Endothelial cell of umbilical vein (primary cell): ENCODE results near the gene ATP6V0D1. TPM values are rescaled to one million over a fixed set of nuclear protein-coding genes. Genes with fewer than 3 reads are reported as not detected.

Experiments
- BruUV-seq: library from RNA; stranded (reverse); fragments of 400-500 nt; replicated peaks from 2 replicates; lab custom pipeline; 2021; lab: Mats Ljungman, UMichigan
- CTCF ChIA-PET: fragments of 300-600, 350-600 bp; sonication (Branson Sonifier 250); formaldehyde crosslinking; loops from one replicate; lab custom pipeline; 2021; ENCODE audit warnings: antibody characterized with exemption, inconsistent platforms; lab: Charles Lee
- POLR2A ChIA-PET: fragments of 300-600, 350-600 bp; sonication (Branson Sonifier 250); formaldehyde crosslinking; loops from one replicate; lab custom pipeline; 2021; ENCODE audit warnings: antibody characterized with exemption, inconsistent platforms; lab: Charles Lee
- DNase-seq: peaks from one replicate; pipeline ENCODE4 v3.0.0-alpha.2; 2011; ENCODE audit warnings: low read depth, low spot score
- FAIRE-seq: peaks from 2 replicates; lab custom pipeline; 2011; peaks lifted over from hg19 to GRCh38; lab: Jason Lieb, UNC
- H2AFZ ChIP-seq: 2 replicates; pipeline ENCODE4 v1.6.0; 2012; ENCODE audit warnings: low read depth, low read length, control low read depth, inconsistent platforms
- H3K27ac ChIP-seq: 2 replicates; pipeline ENCODE4 v1.5.1; 2011; ENCODE audit warnings: low read depth, mild to moderate bottlenecking, control low read depth, low read length, moderate library complexity; ENCODE audit not compliant: insufficient read depth
- H3K27me3 ChIP-seq, 2 experiments: 2 replicates each; pipeline versions ENCODE4 v1.6.0 to v1.6.1; 2011; ENCODE audit warnings: low read length in 2 of 2, mixed read lengths in 1 of 2; ENCODE audit not compliant: control insufficient read depth in 2 of 2, insufficient read depth in 2 of 2
- H3K36me3 ChIP-seq, 2 experiments: 2 replicates in 1 of 2; 3 replicates in 1 of 2; pipeline ENCODE4 v1.5.1; 2011; ENCODE audit warnings: low read length in 2 of 2, mild to moderate bottlenecking in 1 of 2, moderate library complexity in 1 of 2; ENCODE audit not compliant: control insufficient read depth in 2 of 2, insufficient read depth in 2 of 2; ENCODE audit errors: extremely low read depth in 1 of 2
- H3K4me1 ChIP-seq: 3 replicates; pipeline ENCODE4 v1.5.1; 2011; ENCODE audit warnings: mild to moderate bottlenecking, low read length; ENCODE audit not compliant: control insufficient read depth, insufficient read depth; ENCODE audit errors: extremely low read depth
- H3K4me2 ChIP-seq: 2 replicates; pipeline ENCODE4 v1.6.1; 2011; ENCODE audit warnings: low read length, control low read depth, mixed read lengths; ENCODE audit not compliant: insufficient read depth
- H3K4me3 ChIP-seq, 3 experiments: fragments of 200-600 bp in 1 of 3; sonication (generic), shearing (Covaris generic) in 1 of 3; replicated peaks in 1 of 3; 2 replicates each; pipeline ENCODE4 v1.5.1; 2011 to 2016; ENCODE audit warnings: control low read depth in 3 of 3, low read length in 3 of 3, mild to moderate bottlenecking in 2 of 3, inconsistent platforms in 1 of 3, low read depth in 1 of 3, moderate library complexity in 1 of 3; ENCODE audit not compliant: insufficient read depth in 1 of 3
- H3K79me2 ChIP-seq: 2 replicates; pipeline ENCODE4 v1.6.0; 2012; ENCODE audit warnings: low read length, inconsistent platforms; ENCODE audit not compliant: control insufficient read depth, insufficient read depth
- H3K9ac ChIP-seq: replicated peaks from 2 replicates; pipeline ENCODE3; 2011; ENCODE audit warnings: low read length, control low read depth; ENCODE audit not compliant: insufficient read depth; ENCODE audit errors: extremely low read depth
- H3K9me1 ChIP-seq: replicated peaks from 3 replicates; pipeline ENCODE4 v1.6.0; 2011; ENCODE audit warnings: mild to moderate bottlenecking, low read length; ENCODE audit not compliant: control insufficient read depth, insufficient read depth; ENCODE audit errors: extremely low read depth
- H3K9me3 ChIP-seq: replicated peaks from 2 replicates; pipeline ENCODE4 v1.5.1; 2012; ENCODE audit warnings: low read length, inconsistent platforms; ENCODE audit not compliant: control insufficient read depth, insufficient read depth
- H4K20me1 ChIP-seq: replicated peaks from 2 replicates; pipeline ENCODE3; 2011; ENCODE audit warnings: mild to moderate bottlenecking, low read length; ENCODE audit not compliant: control insufficient read depth, insufficient read depth; ENCODE audit errors: extremely low read depth
- EZH2 ChIP-seq: IDR thresholded peaks from 2 replicates; pipeline ENCODE4 v1.6.1; 2012; ENCODE audit warnings: borderline replicate concordance, low read depth, mild to moderate bottlenecking, moderate library complexity, low read length, inconsistent platforms; ENCODE audit not compliant: severe bottlenecking
- JUN ChIP-seq: IDR thresholded peaks from 2 replicates; pipeline ENCODE4 v1.6.1; 2011; ENCODE audit warnings: borderline replicate concordance, low read depth; ENCODE audit not compliant: insufficient read length, insufficient read depth
- POLR2A ChIP-seq: IDR thresholded peaks from 2 replicates; pipeline ENCODE4 v1.6.1; 2012; ENCODE audit warnings: low read depth, mild to moderate bottlenecking, control low read depth, low read length
- POLR2AphosphoS5 ChIP-seq: IDR thresholded peaks from 2 replicates; pipeline ENCODE4 v1.6.1; 2012; ENCODE audit warnings: low read depth, mild to moderate bottlenecking, control low read depth, low read length, moderate library complexity; ENCODE audit not compliant: insufficient read depth
- dilution Hi-C: fragments of 300-500 bp; cut with MboI; formaldehyde crosslinking; loops from one replicate; pipeline ENCODE4 v1.15.0; 2019; ENCODE audit warnings: low sequenced_read_pairs; ENCODE audit not compliant: extremely low pct_ligation_motif_present
- intact Hi-C: fragments of 100-400 bp; cut with micrococcal nuclease; formaldehyde crosslinking; loops from one replicate; pipeline ENCODE4 v1.10.0; 2022
- polyA plus RNA-seq, 4 experiments: library from polyadenylated mRNA; depleted of rRNA in 3 of 4; stranded (reverse) in 3 of 4; unstranded in 1 of 4; fragments of >200 nt; gene quantifications; 2 replicates each; pipeline versions ENCODE4 v1.2.1 to v1.2.3, GENCODE V29; 2011 to 2012; ENCODE audit warnings: missing spikeins in 1 of 4
- total RNA-seq: library from RNA; stranded (reverse); gene quantifications from 2 replicates; pipeline ENCODE4 v1.2.3, GENCODE V29; 2021
- TF ChIP-seq, protein P1 (sequence below), 2 donors: IDR thresholded peaks; 1 replicate in 1 of 2; 2 replicates in 1 of 2; pipeline ENCODE4 v1.5.1; 2011; ENCODE audit warnings: low read length in 2 of 2, mild to moderate bottlenecking in 2 of 2, moderate library complexity in 2 of 2, control low read depth in 1 of 2, inconsistent platforms in 1 of 2, low read depth in 1 of 2; ENCODE audit not compliant: insufficient read depth in 1 of 2; ENCODE audit errors: extremely low read depth in 1 of 2

ATP6V0D1 gene
- total and polyA plus RNA-seq, 2 donors (not counting 3 experiments of a cell fraction or from before 2014, with no cell fraction given): 82.8 to 232 TPM

- intact Hi-C loops: loop anchor here (1.0 to 10.0 kb wide), 4 partner anchors 28 to 445 kb away; partner anchors contain the start of genes E2F4, ELMO3 and EXOC3L1
- FAIRE-seq: no peak
- H3K4me3 ChIP-seq: no peak overlapping the region
- H3K79me2 ChIP-seq: no peaks in the 10 kb centered on the region
- peaks cover 0 to 6% of the 10 kb centered on the region in 2 experiments for H3K27me3 ChIP-seq
- ChIA-PET CTCF (interaction anchor here (0.5 to 4.1 kb wide), 64 partner anchors 8 to 508 kb away, joined by 3 to 65 read pairs (median 5); partner anchors contain the start of genes EXOC3L1, HSD11B2, KCTD19 and LRRC36), POLR2A (no interaction called here)
- H3K9ac ChIP-seq: no peak overlapping the region
- no peaks in the 10 kb centered on the region for H3K9me3 ChIP-seq
- no peaks in the 10 kb centered on the region for H4K20me1 ChIP-seq
- no peak overlapping the region for H2AFZ ChIP-seq
- H3K4me2 ChIP-seq: no peak overlapping the region
- no TSS peak for BruUV-seq
- no peaks in the 10 kb centered on the region for H3K4me1 ChIP-seq
- no peaks in the 10 kb centered on the region for H3K9me1 ChIP-seq
- DNase-seq: no peak
- no peaks in the 10 kb centered on the region for H3K36me3 ChIP-seq
- TF ChIP-seq POLR2A: peak; percentile 18
- TF ChIP-seq EZH2: no peak
- TF ChIP-seq JUN: no peak
- H3K27ac ChIP-seq: no peak overlapping the region
- dilution Hi-C loops: no loop called here
Measured at GRCh38 chr16:67399749-67400704, 80.9 kb downstream of the ATP6V0D1 start.

DNA sequence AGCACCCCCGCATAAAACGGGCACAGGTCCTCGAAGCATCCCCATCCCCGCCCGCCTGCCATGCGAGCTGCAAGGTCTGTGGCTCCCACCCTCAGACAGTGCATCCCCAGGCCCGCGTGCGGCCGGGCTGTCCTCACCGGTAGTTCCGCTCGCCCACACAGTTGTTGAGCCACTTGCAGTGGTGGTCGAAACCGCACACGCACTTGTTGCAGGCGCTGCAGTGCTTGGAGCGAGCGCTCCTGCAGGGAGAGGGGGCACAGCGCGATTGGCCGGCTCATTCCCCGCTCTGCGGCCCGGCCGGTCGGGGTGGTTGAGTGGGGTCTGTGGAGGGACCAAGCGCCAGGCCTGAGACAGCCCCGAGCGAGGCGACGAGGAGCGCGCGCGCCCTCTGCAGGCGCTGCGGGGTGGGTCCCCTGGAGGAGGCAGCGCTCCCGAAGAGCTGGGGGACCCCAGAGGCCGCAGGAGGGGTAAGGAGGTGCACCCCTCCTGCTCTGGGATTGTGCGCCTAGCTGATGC lies 81.7 kb downstream of the ATP6V0D1 start:
- Histone ChIP-seq H2AFZ (peak overlapping the region; percentile 9), H3K9me1 (no peaks in the 10 kb centered on the region), H3K9ac (no peak overlapping the region), H3K4me1 (peaks cover 1% of the 10 kb centered on the region), H3K4me3 (no peak overlapping the region), H3K36me3 (no peaks in the 10 kb centered on the region), H3K27me3 (peaks cover 5 to 6% of the 10 kb centered on the region in 2 experiments), H3K9me3 (no peaks in the 10 kb centered on the region), H3K4me2 (no peak overlapping the region), H3K27ac (no peak overlapping the region), H4K20me1 (no peaks in the 10 kb centered on the region), H3K79me2 (no peaks in the 10 kb centered on the region)
- peak; percentile 47 for DNase-seq
- no peak for TF ChIP-seq POLR2AphosphoS5
- TF ChIP-seq, protein P1, sequence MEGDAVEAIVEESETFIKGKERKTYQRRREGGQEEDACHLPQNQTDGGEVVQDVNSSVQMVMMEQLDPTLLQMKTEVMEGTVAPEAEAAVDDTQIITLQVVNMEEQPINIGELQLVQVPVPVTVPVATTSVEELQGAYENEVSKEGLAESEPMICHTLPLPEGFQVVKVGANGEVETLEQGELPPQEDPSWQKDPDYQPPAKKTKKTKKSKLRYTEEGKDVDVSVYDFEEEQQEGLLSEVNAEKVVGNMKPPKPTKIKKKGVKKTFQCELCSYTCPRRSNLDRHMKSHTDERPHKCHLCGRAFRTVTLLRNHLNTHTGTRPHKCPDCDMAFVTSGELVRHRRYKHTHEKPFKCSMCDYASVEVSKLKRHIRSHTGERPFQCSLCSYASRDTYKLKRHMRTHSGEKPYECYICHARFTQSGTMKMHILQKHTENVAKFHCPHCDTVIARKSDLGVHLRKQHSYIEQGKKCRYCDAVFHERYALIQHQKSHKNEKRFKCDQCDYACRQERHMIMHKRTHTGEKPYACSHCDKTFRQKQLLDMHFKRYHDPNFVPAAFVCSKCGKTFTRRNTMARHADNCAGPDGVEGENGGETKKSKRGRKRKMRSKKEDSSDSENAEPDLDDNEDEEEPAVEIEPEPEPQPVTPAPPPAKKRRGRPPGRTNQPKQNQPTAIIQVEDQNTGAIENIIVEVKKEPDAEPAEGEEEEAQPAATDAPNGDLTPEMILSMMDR (IDR thresholded peaks at IDR 0.05; ENCODE audit: extremely low read depth in 1 of 2, insufficient read depth in 1 of 2, low read depth in 1 of 2, low read length in 2 of 2): peak; percentile 88 to 96
- ChIA-PET CTCF (interaction anchor here (0.5 to 4.1 kb wide), 64 partner anchors 9 to 507 kb away, joined by 3 to 65 read pairs (median 5); partner anchors contain the start of genes EXOC3L1, HSD11B2, KCTD19 and LRRC36), POLR2A (no interaction called here)
- intact Hi-C loops (loop anchor here (1.0 to 10.0 kb wide), 4 partner anchors 27 to 444 kb away; partner anchors contain the start of genes E2F4, ELMO3 and EXOC3L1), dilution Hi-C loops (no loop called here)
- FAIRE-seq: peak; percentile 68
- no TSS peak for BruUV-seq
